Lower lobe of right lung (tissue), 2 donors: ENCODE results near the gene UQCRC1. TPM values are rescaled to one million over a fixed set of nuclear protein-coding genes. Genes with fewer than 3 reads are reported as not detected.

Experiments used
- ATAC-seq, 2 donors: fragments of 200-7000 bp; cut with Tn5 transposase; one replicate each; pipeline ENCODE4 v1.9.1; 2020 to 2022; ENCODE audit warnings: mild to moderate bottlenecking in 2 of 2, moderate library complexity in 2 of 2
- DNase-seq: peaks from one replicate; pipeline ENCODE4 v3.0.0-alpha.2; 2020
- H3K27ac ChIP-seq: fragments of 200-600 bp; one replicate; pipeline ENCODE4 v1.8.0; 2022
- H3K27me3 ChIP-seq: fragments of 200-600 bp; one replicate; pipeline ENCODE4 v1.8.0; 2022; ENCODE audit warnings: low read depth
- H3K36me3 ChIP-seq: fragments of 200-600 bp; one replicate; pipeline ENCODE4 v1.8.0; 2022; ENCODE audit warnings: mild to moderate bottlenecking
- H3K4me1 ChIP-seq: fragments of 200-600 bp; one replicate; pipeline ENCODE4 v1.8.0; 2022
- H3K4me3 ChIP-seq: fragments of 200-600 bp; one replicate; pipeline ENCODE4 v1.8.0; 2022; ENCODE audit warnings: mild to moderate bottlenecking
- H3K9me3 ChIP-seq: fragments of 200-600 bp; one replicate; pipeline ENCODE4 v1.8.0; 2022
- CTCF ChIP-seq: fragments of 200-600 bp; IDR thresholded peaks from one replicate; pipeline ENCODE4 v1.8.0; 2022; ENCODE audit warnings: antibody characterized with exemption, mild to moderate bottlenecking
- intact Hi-C: fragments of 100-400 bp; cut with DNase I; formaldehyde crosslinking; loops from one replicate; pipeline ENCODE4 v1.11.0; 2022
- total RNA-seq: library from RNA; stranded (reverse); fragmentation: NEBNext Ultra II Directional; extraction: Animal tissue kit (Norgen Biotek cat#: 25700); gene quantifications from one replicate; pipeline ENCODE4 v1.2.1, GENCODE V29; 2021
- donor health status: DM: no; HTN: yes; CAD: no; lungs with severe emphysema.

Gene UQCRC1
- total RNA-seq, 1 donor from 2014 or later: 121 TPM

DNA sequence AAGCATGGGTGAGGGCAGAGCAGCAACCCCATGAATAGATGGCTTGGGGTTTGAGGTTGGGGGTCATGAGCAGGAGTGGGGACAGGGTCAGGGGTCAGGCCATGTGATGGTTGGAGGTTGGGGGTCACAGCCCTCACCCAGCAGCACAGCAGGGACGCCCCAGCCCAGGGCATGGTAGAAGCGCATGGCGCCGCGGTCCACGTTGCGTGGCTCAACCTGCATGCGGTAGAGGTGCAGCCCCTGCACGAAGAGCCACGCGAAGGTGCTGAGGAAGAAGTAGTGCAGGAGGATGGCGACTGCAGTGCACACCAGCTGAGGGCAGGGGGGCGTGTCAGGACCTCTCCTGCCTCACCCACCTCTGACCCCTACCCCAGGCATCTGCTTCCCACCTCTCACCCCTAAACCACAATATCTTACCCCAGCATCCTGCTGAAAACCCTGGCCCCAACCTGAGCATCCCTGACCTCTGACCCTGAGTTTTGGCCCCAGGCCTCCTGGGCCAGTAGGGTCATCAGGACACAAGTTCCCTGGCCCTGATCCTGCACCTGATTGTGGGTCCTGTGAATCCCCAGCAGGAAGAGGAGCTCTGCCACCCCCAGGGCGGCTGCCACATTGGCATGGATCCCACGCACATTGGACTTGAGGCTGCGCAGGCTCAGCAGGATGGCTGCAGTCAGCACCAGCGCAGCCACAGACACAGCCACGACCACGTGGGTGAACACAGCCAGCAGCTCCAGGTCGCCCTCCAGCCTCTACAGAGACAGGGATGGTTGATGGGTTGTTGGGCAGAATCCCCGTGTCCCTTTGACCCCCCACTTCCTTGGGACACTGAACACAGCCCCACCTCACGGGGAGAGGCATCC is 35.7 kb upstream of the UQCRC1 start:
- H3K27me3 ChIP-seq: no peaks in the 10 kb centered on the region
- H3K27ac ChIP-seq: no peak overlapping the region
- ATAC-seq (no peak), DNase-seq (no peak)
- no peaks in the 10 kb centered on the region for H3K4me1 ChIP-seq
- intact Hi-C loops: no loop called here
- H3K4me3 ChIP-seq: no peak overlapping the region
- no peak for TF ChIP-seq CTCF
- no peaks in the 10 kb centered on the region for H3K36me3 ChIP-seq
- H3K9me3 ChIP-seq: no peaks in the 10 kb centered on the region

- Histone ChIP-seq H3K4me3 (no peak overlapping the region), H3K27me3 (no peaks in the 10 kb centered on the region), H3K36me3 (no peaks in the 10 kb centered on the region), H3K27ac (no peak overlapping the region), H3K9me3 (no peaks in the 10 kb centered on the region), H3K4me1 (no peaks in the 10 kb centered on the region)
- TF ChIP-seq CTCF: no peak
- intact Hi-C loops: no loop called here
- no peak for DNase-seq
- no peak for ATAC-seq
These were observed 33.2 kb upstream of the UQCRC1 start for GRCh38 chr3:48642605-48643004.

DNA sequence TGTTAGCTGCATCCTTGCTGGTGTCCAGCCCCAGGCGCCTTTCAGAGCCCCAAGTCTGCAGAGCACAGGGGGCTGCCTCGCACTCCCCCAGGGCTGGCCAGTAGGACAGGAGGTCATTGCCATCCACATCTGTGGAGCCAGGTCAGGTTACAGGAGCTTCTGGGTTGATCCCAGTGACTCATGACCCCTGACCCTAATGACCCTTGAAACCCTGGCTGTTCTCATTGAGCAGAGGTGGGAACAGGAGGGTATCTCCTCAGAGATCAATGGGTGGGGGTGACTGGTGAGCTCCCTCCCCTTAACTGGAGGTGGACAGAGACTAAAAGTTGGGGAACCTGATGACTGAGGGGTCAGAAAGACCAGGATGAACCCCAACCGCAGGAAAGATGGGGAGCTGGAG is 31.9 kb upstream of the UQCRC1 start:
- Histone ChIP-seq H3K4me1 (peaks cover 1% of the 10 kb centered on the region), H3K27me3 (no peaks in the 10 kb centered on the region), H3K27ac (no peak overlapping the region), H3K9me3 (no peaks in the 10 kb centered on the region), H3K36me3 (no peaks in the 10 kb centered on the region), H3K4me3 (no peak overlapping the region)
- TF ChIP-seq CTCF: no peak
- ATAC-seq (no peak), DNase-seq (no peak)
- intact Hi-C loops: no loop called here

GRCh38 chr3:48639944-48640606 is 30.6 kb upstream of the UQCRC1 start:
- Histone ChIP-seq H3K4me1 (peaks cover 8% of the 10 kb centered on the region), H3K27ac (no peak overlapping the region), H3K27me3 (no peaks in the 10 kb centered on the region), H3K36me3 (no peaks in the 10 kb centered on the region), H3K4me3 (no peak overlapping the region), H3K9me3 (no peaks in the 10 kb centered on the region)
- no peak for DNase-seq
- no peak for TF ChIP-seq CTCF
- ATAC-seq: no peak
- intact Hi-C loops: no loop called here

GRCh38 chr3:48637305-48637704 is 27.9 kb upstream of the UQCRC1 start:
- peaks cover 9% of the 10 kb centered on the region for H3K36me3 ChIP-seq
- intact Hi-C loops: no loop called here
- H3K9me3 ChIP-seq: no peaks in the 10 kb centered on the region
- no peak overlapping the region for H3K27ac ChIP-seq
- DNase-seq: no peak
- peaks cover 20% of the 10 kb centered on the region for H3K4me1 ChIP-seq
- no peak overlapping the region for H3K4me3 ChIP-seq
- TF ChIP-seq CTCF: no peak
- no peaks in the 10 kb centered on the region for H3K27me3 ChIP-seq
- ATAC-seq: no peak
